Measurements from ENCODE around the gene CCN5. TPM values are rescaled to one million over a fixed set of nuclear protein-coding genes. Genes with fewer than 3 reads are reported as not detected.
"Not testable (repeated sequence)": the region's sequence is repeated elsewhere in the genome, so short reads cannot be mapped to it uniquely, and the experiment has no call there.

CCN5 gene, protein sequence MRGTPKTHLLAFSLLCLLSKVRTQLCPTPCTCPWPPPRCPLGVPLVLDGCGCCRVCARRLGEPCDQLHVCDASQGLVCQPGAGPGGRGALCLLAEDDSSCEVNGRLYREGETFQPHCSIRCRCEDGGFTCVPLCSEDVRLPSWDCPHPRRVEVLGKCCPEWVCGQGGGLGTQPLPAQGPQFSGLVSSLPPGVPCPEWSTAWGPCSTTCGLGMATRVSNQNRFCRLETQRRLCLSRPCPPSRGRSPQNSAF
- polyA plus RNA-seq (2013, experiment 1 of 2) = 0.10 TPM
- polyA plus RNA-seq (2013, experiment 2 of 2) = 0.07 TPM

DNA sequence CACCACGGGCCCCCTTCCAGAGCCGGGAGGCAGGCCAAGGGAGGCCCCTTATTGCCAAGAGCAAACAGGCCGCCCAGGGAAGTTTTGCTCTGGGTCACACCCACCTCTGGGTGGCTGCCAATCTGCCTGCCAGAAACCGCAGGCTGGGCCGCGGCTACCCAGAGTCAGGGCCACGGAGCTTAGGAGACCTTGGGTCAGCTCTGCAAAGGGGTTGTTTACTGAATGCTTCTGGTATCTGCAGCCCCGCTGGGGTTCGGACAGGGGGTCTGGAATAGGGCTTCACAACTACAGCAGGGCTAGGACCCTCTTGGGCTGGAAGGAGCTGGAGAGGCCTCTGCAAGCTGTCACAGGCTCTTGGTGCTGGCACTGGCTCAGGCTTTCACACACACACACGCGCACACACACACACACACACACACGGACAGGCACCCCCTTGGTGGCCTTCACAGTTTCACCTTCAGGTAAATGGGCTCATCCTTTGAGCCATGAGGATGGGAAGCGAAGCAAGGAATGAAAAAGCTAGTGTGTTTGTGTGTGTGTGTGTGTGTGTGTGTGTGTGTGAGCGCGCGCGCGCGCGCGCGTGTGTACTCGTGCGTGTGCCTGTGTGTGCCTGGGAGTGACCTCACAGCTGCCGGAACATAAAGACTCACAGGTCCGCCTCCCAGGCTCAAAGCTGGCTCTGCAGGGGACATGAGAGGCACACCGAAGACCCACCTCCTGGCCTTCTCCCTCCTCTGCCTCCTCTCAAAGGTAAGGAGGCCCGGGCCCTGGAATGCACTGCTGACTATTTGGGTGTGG is at the start of gene CCN5:
TSS of gene CCN5 (plus strand) at position 669 of the 798 bp plus-strand sequence. CDS start at position 691, 22 bp downstream.
- H4K91ac ChIP-seq (ENCODE audit: low read length) = peak within 1 kb of the TSS; percentile 16
- H3K4me2 ChIP-seq (ENCODE audit: low read length, poor library complexity, severe bottlenecking) = no peak within 1 kb of the TSS
- DNase-seq = peak; percentile 66
- no peak within 1 kb of the TSS for H3K4ac ChIP-seq (ENCODE audit: low read depth in 1 of 2, low read length in 2 of 2)
- H3K9ac ChIP-seq (ENCODE audit: low read length) = peak within 1 kb of the TSS; percentile 87
- peak within 1 kb of the TSS; percentile 59 to 82 for H2BK12ac ChIP-seq (ENCODE audit: low read length in 2 of 2)
- no peaks in the 10 kb centered on the region for H3K79me1 ChIP-seq (replicated peaks; ENCODE audit: low read length, poor library complexity, severe bottlenecking)
- H3K4me3 ChIP-seq (ENCODE audit: insufficient read depth in 1 of 2, low read depth in 1 of 2, low read length in 2 of 2) = peak within 1 kb of the TSS in 1 of 2 experiments; percentile 85
- H2AFZ ChIP-seq (ENCODE audit: low read depth, low read length) = no peak within 1 kb of the TSS
- no peaks in the 10 kb centered on the region for H3K27me3 ChIP-seq (ENCODE audit: control insufficient read depth in 1 of 2, insufficient read depth in 1 of 2, low read length in 2 of 2)
- no peak within 1 kb of the TSS for H2BK15ac ChIP-seq (ENCODE audit: low read depth, poor library complexity, severe bottlenecking)
- no peaks in the 10 kb centered on the region for H3K9me3 ChIP-seq (ENCODE audit: control insufficient read depth, low read length)
- H2BK5ac ChIP-seq (ENCODE audit: low read depth, low read length, poor library complexity, severe bottlenecking) = no peak within 1 kb of the TSS
- H3K18ac ChIP-seq (ENCODE audit: low read depth in 1 of 2, low read length in 2 of 2) = peak within 1 kb of the TSS in 1 of 2 experiments; percentile 78
- no peak within 1 kb of the TSS for H2BK120ac ChIP-seq (ENCODE audit: low read depth, low read length)
- H4K8ac ChIP-seq (ENCODE audit: low read length) = no peak within 1 kb of the TSS
- H3K27ac ChIP-seq (ENCODE audit: low read length, poor library complexity, severe bottlenecking) = no peak within 1 kb of the TSS
- peaks cover 14% of the 10 kb centered on the region for H3K4me1 ChIP-seq (ENCODE audit: control insufficient read depth, insufficient read depth, low read depth, low read length)
- H3K36me3 ChIP-seq (ENCODE audit: control insufficient read depth in 1 of 2, insufficient read depth in 2 of 2, low read depth in 1 of 2, low read length in 2 of 2) = peaks cover 0 to 30% of the 10 kb centered on the region in 2 experiments
- peak within 1 kb of the TSS in 1 of 2 experiments; percentile 75 for H3K14ac ChIP-seq (ENCODE audit: low read length in 2 of 2)
- WGBS = 66% methylated on average over 15 of the region's 28 CpGs
- peak within 1 kb of the TSS in 1 of 2 experiments; percentile 38 for H3K23ac ChIP-seq (ENCODE audit: low read length in 2 of 2)
- peak within 1 kb of the TSS; percentile 16 for H2AK5ac ChIP-seq (ENCODE audit: low read length, severe bottlenecking)

DNA sequence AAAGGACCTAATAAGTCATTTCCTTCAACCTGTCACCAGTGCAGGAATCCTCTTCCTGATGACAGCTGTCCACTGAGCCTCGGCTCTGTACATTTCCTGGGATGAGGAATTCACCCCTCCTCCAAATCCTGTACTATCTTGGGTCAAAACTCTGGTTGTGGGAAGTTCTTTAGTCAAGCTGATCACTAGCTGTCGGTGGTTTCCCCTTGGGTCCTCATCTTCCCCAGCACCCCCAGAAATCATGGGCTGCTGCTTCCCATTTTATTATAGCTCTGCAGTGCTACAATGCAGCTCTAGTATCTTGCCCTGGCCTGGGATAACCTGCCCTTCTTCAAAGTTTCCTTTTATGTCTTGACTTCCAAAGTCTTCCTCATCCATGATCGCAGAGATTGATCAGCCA is 49.1 kb upstream of the CCN5 start:
- H2BK5ac ChIP-seq (ENCODE audit: low read depth, low read length, poor library complexity, severe bottlenecking) = no peak overlapping the region
- H4K91ac ChIP-seq (ENCODE audit: low read length) = no peak overlapping the region
- no peak overlapping the region for H3K4me3 ChIP-seq (ENCODE audit: insufficient read depth in 1 of 2, low read depth in 1 of 2, low read length in 2 of 2)
- no peaks in the 10 kb centered on the region for H3K36me3 ChIP-seq (ENCODE audit: control insufficient read depth in 1 of 2, insufficient read depth in 2 of 2, low read depth in 1 of 2, low read length in 2 of 2)
- H2BK12ac ChIP-seq (ENCODE audit: low read length in 2 of 2) = no peak overlapping the region
- no peak overlapping the region for H3K4me2 ChIP-seq (ENCODE audit: low read length, poor library complexity, severe bottlenecking)
- no peaks in the 10 kb centered on the region for H3K79me1 ChIP-seq (replicated peaks; ENCODE audit: low read length, poor library complexity, severe bottlenecking)
- H3K18ac ChIP-seq (ENCODE audit: low read depth in 1 of 2, low read length in 2 of 2) = no peak overlapping the region
- H3K4ac ChIP-seq (ENCODE audit: low read depth in 1 of 2, low read length in 2 of 2) = no peak overlapping the region
- WGBS = 82% methylated on average over 3 of the region's 3 CpGs
- no peaks in the 10 kb centered on the region for H3K9me3 ChIP-seq (ENCODE audit: control insufficient read depth, low read length)
- H3K23ac ChIP-seq (ENCODE audit: low read length in 2 of 2) = no peak overlapping the region
- no peak overlapping the region for H2BK15ac ChIP-seq (ENCODE audit: low read depth, poor library complexity, severe bottlenecking)
- no peak overlapping the region for H3K14ac ChIP-seq (ENCODE audit: low read length in 2 of 2)
- no peak overlapping the region for H4K8ac ChIP-seq (ENCODE audit: low read length)
- H2AK5ac ChIP-seq (ENCODE audit: low read length, severe bottlenecking) = no peak overlapping the region
- no peak overlapping the region for H2AFZ ChIP-seq (ENCODE audit: low read depth, low read length)
- DNase-seq = no peak
- no peak overlapping the region for H2BK120ac ChIP-seq (ENCODE audit: low read depth, low read length)
- no peak overlapping the region for H3K27ac ChIP-seq (ENCODE audit: low read length, poor library complexity, severe bottlenecking)
- H3K9ac ChIP-seq (ENCODE audit: low read length) = no peak overlapping the region
- peaks cover 2% of the 10 kb centered on the region for H3K4me1 ChIP-seq (ENCODE audit: control insufficient read depth, insufficient read depth, low read depth, low read length)
- peaks cover 0 to 16% of the 10 kb centered on the region in 2 experiments for H3K27me3 ChIP-seq (ENCODE audit: control insufficient read depth in 1 of 2, insufficient read depth in 1 of 2, low read length in 2 of 2)

DNA sequence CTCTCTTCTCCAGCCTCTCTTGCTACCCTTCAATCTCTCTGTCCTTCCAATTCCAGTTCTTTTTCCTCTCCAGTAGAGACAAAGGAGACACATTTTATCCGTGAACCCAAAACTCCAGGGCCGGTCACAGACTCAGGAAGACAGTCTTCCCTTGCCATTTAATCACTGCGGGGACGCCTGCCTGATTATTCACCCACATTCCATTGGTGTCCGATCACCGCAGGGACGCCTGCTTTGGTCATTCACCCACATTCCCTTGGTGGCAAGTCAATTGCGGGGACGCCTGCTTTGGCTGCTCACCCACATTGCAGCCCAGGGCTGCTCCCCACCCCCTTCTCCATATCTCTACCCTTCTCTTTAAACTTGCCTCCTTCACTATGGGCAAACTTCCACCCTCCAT is 44.3 kb upstream of the CCN5 start:
- H3K4me1 ChIP-seq (ENCODE audit: control insufficient read depth, insufficient read depth, low read depth, low read length); H3K79me1 ChIP-seq (replicated peaks; ENCODE audit: low read length, poor library complexity, severe bottlenecking); H4K8ac ChIP-seq (ENCODE audit: low read length); H2BK120ac ChIP-seq (ENCODE audit: low read depth, low read length); H3K9me3 ChIP-seq (ENCODE audit: control insufficient read depth, low read length); H2BK12ac ChIP-seq (ENCODE audit: low read length in 2 of 2); H2AFZ ChIP-seq (ENCODE audit: low read depth, low read length); H2BK15ac ChIP-seq (ENCODE audit: low read depth, poor library complexity, severe bottlenecking); H4K91ac ChIP-seq (ENCODE audit: low read length); H2AK5ac ChIP-seq (ENCODE audit: low read length, severe bottlenecking); H3K4me2 ChIP-seq (ENCODE audit: low read length, poor library complexity, severe bottlenecking); H3K36me3 ChIP-seq (ENCODE audit: control insufficient read depth in 1 of 2, insufficient read depth in 2 of 2, low read depth in 1 of 2, low read length in 2 of 2); H3K27me3 ChIP-seq (ENCODE audit: control insufficient read depth in 1 of 2, insufficient read depth in 1 of 2, low read length in 2 of 2); H3K23ac ChIP-seq (ENCODE audit: low read length in 2 of 2); H3K4me3 ChIP-seq (ENCODE audit: insufficient read depth in 1 of 2, low read depth in 1 of 2, low read length in 2 of 2); H3K9ac ChIP-seq (ENCODE audit: low read length); H3K14ac ChIP-seq (ENCODE audit: low read length in 2 of 2); H3K27ac ChIP-seq (ENCODE audit: low read length, poor library complexity, severe bottlenecking); H3K18ac ChIP-seq (ENCODE audit: low read depth in 1 of 2, low read length in 2 of 2); H2BK5ac ChIP-seq (ENCODE audit: low read depth, low read length, poor library complexity, severe bottlenecking); H3K4ac ChIP-seq (ENCODE audit: low read depth in 1 of 2, low read length in 2 of 2): not testable (repeated sequence)
- 49% methylated on average over 9 of the region's 9 CpGs for WGBS
- DNase-seq = peak; percentile 29

DNA sequence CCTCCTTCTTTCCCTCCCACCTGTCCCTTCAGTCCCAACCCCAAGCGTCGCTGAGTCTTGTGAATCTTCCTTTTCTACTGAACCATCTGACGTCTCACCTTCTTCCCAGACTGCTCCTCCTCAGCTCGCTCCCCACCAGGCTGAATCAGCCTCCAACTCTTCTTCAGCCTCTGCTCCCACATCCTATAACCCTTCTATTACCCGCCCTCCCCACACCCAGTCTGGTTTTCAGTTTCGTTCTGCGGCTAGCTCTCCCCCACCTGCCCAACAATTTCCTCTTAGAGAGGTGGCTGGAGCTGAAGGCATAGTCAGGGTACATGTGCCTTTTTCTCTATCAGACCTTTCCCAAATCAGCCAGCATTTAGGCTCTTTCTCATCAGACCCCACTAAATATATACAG is 43.6 kb upstream of the CCN5 start:
- H3K79me1 ChIP-seq (replicated peaks; ENCODE audit: low read length, poor library complexity, severe bottlenecking); H3K4me1 ChIP-seq (ENCODE audit: control insufficient read depth, insufficient read depth, low read depth, low read length); H4K8ac ChIP-seq (ENCODE audit: low read length); H3K14ac ChIP-seq (ENCODE audit: low read length in 2 of 2); H3K27ac ChIP-seq (ENCODE audit: low read length, poor library complexity, severe bottlenecking); H2BK120ac ChIP-seq (ENCODE audit: low read depth, low read length); H3K9me3 ChIP-seq (ENCODE audit: control insufficient read depth, low read length); H2BK5ac ChIP-seq (ENCODE audit: low read depth, low read length, poor library complexity, severe bottlenecking); H3K4ac ChIP-seq (ENCODE audit: low read depth in 1 of 2, low read length in 2 of 2); H4K91ac ChIP-seq (ENCODE audit: low read length); H3K36me3 ChIP-seq (ENCODE audit: control insufficient read depth in 1 of 2, insufficient read depth in 2 of 2, low read depth in 1 of 2, low read length in 2 of 2); H3K23ac ChIP-seq (ENCODE audit: low read length in 2 of 2); H2BK12ac ChIP-seq (ENCODE audit: low read length in 2 of 2); H3K9ac ChIP-seq (ENCODE audit: low read length); H3K18ac ChIP-seq (ENCODE audit: low read depth in 1 of 2, low read length in 2 of 2); H3K4me3 ChIP-seq (ENCODE audit: insufficient read depth in 1 of 2, low read depth in 1 of 2, low read length in 2 of 2); H2BK15ac ChIP-seq (ENCODE audit: low read depth, poor library complexity, severe bottlenecking); H2AFZ ChIP-seq (ENCODE audit: low read depth, low read length); H3K4me2 ChIP-seq (ENCODE audit: low read length, poor library complexity, severe bottlenecking); H3K27me3 ChIP-seq (ENCODE audit: control insufficient read depth in 1 of 2, insufficient read depth in 1 of 2, low read length in 2 of 2); H2AK5ac ChIP-seq (ENCODE audit: low read length, severe bottlenecking); DNase-seq: not testable (repeated sequence)
- 94% methylated on average over 6 of the region's 7 CpGs for WGBS

All from mesenchymal stem cell (in vitro differentiated cells and primary cell).